Fibroblast of skin of back (primary cell): Measurements from ENCODE around the gene PPP1R1A. TPM values are rescaled to one million over a fixed set of nuclear protein-coding genes. Genes with fewer than 3 reads are reported as not detected.

ENCODE experiments used
- DNase-seq: peaks from one replicate; pipeline ENCODE4 v3.0.0-alpha.2; 2013
- polyA plus RNA-seq, 2 experiments: library from polyadenylated mRNA; unstranded; fragments of 120-200 nt; gene quantifications; one replicate each; pipeline ENCODE4 v1.2.1, GENCODE V29; 2013; ENCODE audit not compliant: insufficient read length in 2 of 2

Gene PPP1R1A
- not detected for polyA plus RNA-seq (2013, experiment 1 of 2; ENCODE audit: insufficient read length)
- not detected for polyA plus RNA-seq (2013, experiment 2 of 2; ENCODE audit: insufficient read length)

- DNase-seq: no peak
These were observed at the start of gene PPP1R1A for GRCh38 chr12:54588110-54588889. Gene PPP1R1A (minus strand): TSS chr12:54588659. CDS start chr12:54588488, 171 bp downstream.

- no peak for DNase-seq
These were observed 46.3 kb upstream of the PPP1R1A start, which contains the start of gene LACRT for GRCh38 chr12:54634795-54635194. Gene LACRT (minus strand): TSS chr12:54634895. CDS start chr12:54634841, 54 bp downstream.

GRCh38 chr12:54631988-54632728 lies 43.7 kb upstream of the PPP1R1A start:
- no peak for DNase-seq

GRCh38 chr12:54631551-54631950 lies 43.1 kb upstream of the PPP1R1A start:
- DNase-seq: no peak

GRCh38 chr12:54629925-54630324 lies 41.5 kb upstream of the PPP1R1A start:
- DNase-seq: no peak

GRCh38 chr12:54628186-54628846 lies 39.9 kb upstream of the PPP1R1A start:
- DNase-seq: no peak

GRCh38 chr12:54627304-54627703 lies 38.8 kb upstream of the PPP1R1A start:
- DNase-seq: no peak

GRCh38 chr12:54625598-54625997 lies 37.1 kb upstream of the PPP1R1A start:
- DNase-seq: no peak

GRCh38 chr12:54624315-54625279 lies 36.1 kb upstream of the PPP1R1A start:
- no peak for DNase-seq

GRCh38 chr12:54622463-54623183 lies 34.2 kb upstream of the PPP1R1A start:
- DNase-seq: no peak

- DNase-seq: no peak
These were observed 28.6 kb upstream of the PPP1R1A start for GRCh38 chr12:54616933-54617680.

- no peak for DNase-seq
These were observed 23.8 kb upstream of the PPP1R1A start for GRCh38 chr12:54612225-54612750.

GRCh38 chr12:54611715-54612149 lies 23.3 kb upstream of the PPP1R1A start:
- no peak for DNase-seq

GRCh38 chr12:54608769-54609168 lies 20.3 kb upstream of the PPP1R1A start:
- no peak for DNase-seq

- DNase-seq: no peak
These were observed 19.7 kb upstream of the PPP1R1A start for GRCh38 chr12:54608156-54608555.

GRCh38 chr12:54606556-54606955 lies 18.1 kb upstream of the PPP1R1A start:
- no peak for DNase-seq

- no peak for DNase-seq
These were observed 16.9 kb upstream of the PPP1R1A start for GRCh38 chr12:54605138-54605970.

- no peak for DNase-seq
These were observed 16.0 kb upstream of the PPP1R1A start for GRCh38 chr12:54604436-54604835.

GRCh38 chr12:54603872-54604271 lies 15.4 kb upstream of the PPP1R1A start:
- no peak for DNase-seq
